ENCODE data around the gene HCN2. TPM values are rescaled to one million over a fixed set of nuclear protein-coding genes. Genes with fewer than 3 reads are reported as not detected.
"Not testable (repeated sequence)": the region's sequence is repeated elsewhere in the genome, so short reads cannot be mapped to it uniquely, and the experiment has no call there.

Gene HCN2
- total and polyA plus RNA-seq, 4 donors = 8.6 to 85.8 (median 59.1) TPM

DNA sequence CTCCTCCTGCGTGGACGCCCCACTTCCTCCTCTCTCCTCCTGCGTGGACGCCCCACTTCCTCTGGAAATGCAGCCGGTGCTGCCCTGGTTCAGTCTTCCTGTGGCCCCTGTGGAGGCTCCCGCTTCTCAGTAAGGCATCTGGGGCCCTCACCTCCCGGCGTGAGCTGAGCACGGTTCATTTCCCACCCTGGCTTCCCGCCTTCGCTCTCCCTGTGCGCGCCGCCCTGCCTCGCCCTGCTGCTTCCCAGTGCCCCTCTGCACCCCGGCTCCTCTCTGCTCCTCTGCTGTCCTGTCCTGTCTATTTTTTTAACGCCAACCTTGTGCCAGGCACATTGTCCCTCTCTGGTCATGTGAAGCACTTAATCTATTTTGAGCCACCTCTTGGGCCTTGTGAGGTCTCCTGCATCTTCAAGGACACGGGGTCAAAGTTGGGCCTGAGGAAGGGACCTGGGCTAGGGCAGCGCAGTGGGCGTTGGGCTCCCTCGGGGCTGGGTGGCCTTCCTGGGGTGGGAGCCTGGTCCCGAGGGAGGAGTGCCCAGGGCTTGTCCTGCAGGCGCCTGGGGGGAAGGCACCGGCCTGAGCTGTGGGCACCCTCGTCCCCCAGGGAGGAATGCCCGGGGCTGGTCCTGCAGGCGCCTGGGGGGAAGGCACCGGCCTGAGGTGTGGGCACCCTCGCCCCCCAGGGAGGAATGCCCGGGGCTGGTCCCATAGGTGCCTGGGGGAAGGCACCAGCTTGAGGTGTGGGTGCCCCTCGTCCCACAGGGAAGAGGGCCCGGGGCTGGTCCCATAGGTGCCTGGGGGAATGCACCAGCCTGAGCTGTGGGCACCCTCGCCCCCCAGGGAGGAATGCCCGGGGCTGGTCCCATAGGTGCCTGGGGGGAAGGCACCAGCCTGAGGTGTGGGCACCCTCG is 13.0 kb downstream of the HCN2 start:
- Histone ChIP-seq H3K4me3 (ENCODE audit: low read depth, low read length) (no peak overlapping the region), H3K4me1 (ENCODE audit: control insufficient read depth, insufficient read depth, low read length) (no peaks in the 10 kb centered on the region), H3K27ac (ENCODE audit: low read depth, low read length) (no peak overlapping the region), H3K9me3 (ENCODE audit: control insufficient read depth, insufficient read depth, low read length) (no peaks in the 10 kb centered on the region), H3K36me3 (ENCODE audit: control insufficient read depth, insufficient read depth, low read length) (peaks cover 11% of the 10 kb centered on the region), H3K27me3 (ENCODE audit: control insufficient read depth, insufficient read depth, low read length) (no peaks in the 10 kb centered on the region)
- 86% methylated on average over 35 of the region's 35 CpGs for WGBS (ENCODE audit: insufficient coverage)
- DNase-seq (ENCODE audit: low read depth in 4 of 6, low spot score in 6 of 6) = no peak

DNA sequence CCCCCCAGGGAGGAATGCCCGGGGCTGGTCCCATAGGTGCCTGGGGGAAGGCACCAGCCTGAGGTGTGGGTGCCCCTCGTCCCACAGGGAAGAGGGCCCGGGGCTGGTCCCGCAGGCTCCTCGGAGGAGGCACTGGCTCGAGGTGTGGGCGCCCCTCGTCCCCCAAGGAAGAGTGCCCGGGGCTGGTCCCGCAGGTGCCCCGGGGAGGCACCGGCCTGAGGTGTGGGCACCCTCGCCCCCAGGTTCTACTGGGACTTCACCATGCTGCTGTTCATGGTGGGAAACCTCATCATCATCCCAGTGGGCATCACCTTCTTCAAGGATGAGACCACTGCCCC is 13.6 kb downstream of the HCN2 start:
- not testable (repeated sequence) for H3K27ac ChIP-seq (ENCODE audit: low read depth, low read length); H3K4me3 ChIP-seq (ENCODE audit: low read depth, low read length); DNase-seq (ENCODE audit: low read depth in 4 of 6, low spot score in 6 of 6); H3K9me3 ChIP-seq (ENCODE audit: control insufficient read depth, insufficient read depth, low read length); H3K27me3 ChIP-seq (ENCODE audit: control insufficient read depth, insufficient read depth, low read length); H3K4me1 ChIP-seq (ENCODE audit: control insufficient read depth, insufficient read depth, low read length)
- peaks cover 17% of the 10 kb centered on the region for H3K36me3 ChIP-seq (ENCODE audit: control insufficient read depth, insufficient read depth, low read length)
- 93% methylated on average over 13 of the region's 13 CpGs for WGBS (ENCODE audit: insufficient coverage)

DNA sequence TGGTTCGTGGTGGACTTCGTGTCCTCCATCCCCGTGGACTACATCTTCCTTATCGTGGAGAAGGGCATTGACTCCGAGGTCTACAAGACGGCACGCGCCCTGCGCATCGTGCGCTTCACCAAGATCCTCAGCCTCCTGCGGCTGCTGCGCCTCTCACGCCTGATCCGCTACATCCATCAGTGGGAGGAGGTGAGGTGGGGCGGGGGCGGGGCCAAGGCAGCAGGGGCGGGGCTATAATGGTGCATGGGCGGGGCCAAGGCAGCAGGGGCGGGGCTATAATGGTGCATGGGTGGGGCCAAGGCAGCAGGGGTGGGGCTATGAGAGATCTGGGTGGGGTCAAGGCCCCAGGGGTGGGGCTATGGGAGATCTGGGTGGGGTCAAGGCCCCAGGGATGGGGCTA is 14.1 kb downstream of the HCN2 start:
- 99% methylated on average over 9 of the region's 20 CpGs for WGBS (ENCODE audit: insufficient coverage)
- H3K27me3 ChIP-seq (ENCODE audit: control insufficient read depth, insufficient read depth, low read length); H3K9me3 ChIP-seq (ENCODE audit: control insufficient read depth, insufficient read depth, low read length); H3K4me3 ChIP-seq (ENCODE audit: low read depth, low read length); H3K27ac ChIP-seq (ENCODE audit: low read depth, low read length); DNase-seq (ENCODE audit: low read depth in 4 of 6, low spot score in 6 of 6); H3K4me1 ChIP-seq (ENCODE audit: control insufficient read depth, insufficient read depth, low read length): not testable (repeated sequence)
- peaks cover 22% of the 10 kb centered on the region for H3K36me3 ChIP-seq (ENCODE audit: control insufficient read depth, insufficient read depth, low read length)

DNA sequence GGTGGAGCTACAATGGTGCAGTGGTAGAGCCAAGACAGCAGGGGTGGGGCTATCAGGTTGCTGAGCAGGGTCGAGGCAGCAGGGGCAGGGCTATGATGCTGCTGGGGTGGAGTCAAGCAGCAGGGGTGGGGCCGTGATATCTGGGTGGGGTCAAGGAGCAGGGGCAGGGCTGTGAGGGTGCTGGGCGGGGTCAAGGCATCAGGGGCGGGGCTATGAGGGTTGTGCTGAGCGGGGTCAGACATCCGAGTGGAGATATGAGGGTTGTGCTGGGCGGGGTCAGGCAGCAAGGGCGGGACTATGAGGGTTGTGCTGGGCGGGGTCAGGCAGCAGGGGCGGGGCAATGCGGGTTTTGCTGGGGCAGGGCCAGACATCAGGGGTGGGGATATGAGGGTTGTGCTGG is 14.7 kb downstream of the HCN2 start:
- no peaks in the 10 kb centered on the region for H3K9me3 ChIP-seq (ENCODE audit: control insufficient read depth, insufficient read depth, low read length)
- DNase-seq (ENCODE audit: low read depth in 4 of 6, low spot score in 6 of 6) = no peak
- H3K27ac ChIP-seq (ENCODE audit: low read depth, low read length) = no peak overlapping the region
- no peaks in the 10 kb centered on the region for H3K27me3 ChIP-seq (ENCODE audit: control insufficient read depth, insufficient read depth, low read length)
- H3K36me3 ChIP-seq (ENCODE audit: control insufficient read depth, insufficient read depth, low read length) = peaks cover 27% of the 10 kb centered on the region
- H3K4me3 ChIP-seq (ENCODE audit: low read depth, low read length) = no peak overlapping the region
- 88% methylated on average over 10 of the region's 11 CpGs for WGBS (ENCODE audit: insufficient coverage)
- H3K4me1 ChIP-seq (ENCODE audit: control insufficient read depth, insufficient read depth, low read length) = peaks cover 9% of the 10 kb centered on the region

DNA sequence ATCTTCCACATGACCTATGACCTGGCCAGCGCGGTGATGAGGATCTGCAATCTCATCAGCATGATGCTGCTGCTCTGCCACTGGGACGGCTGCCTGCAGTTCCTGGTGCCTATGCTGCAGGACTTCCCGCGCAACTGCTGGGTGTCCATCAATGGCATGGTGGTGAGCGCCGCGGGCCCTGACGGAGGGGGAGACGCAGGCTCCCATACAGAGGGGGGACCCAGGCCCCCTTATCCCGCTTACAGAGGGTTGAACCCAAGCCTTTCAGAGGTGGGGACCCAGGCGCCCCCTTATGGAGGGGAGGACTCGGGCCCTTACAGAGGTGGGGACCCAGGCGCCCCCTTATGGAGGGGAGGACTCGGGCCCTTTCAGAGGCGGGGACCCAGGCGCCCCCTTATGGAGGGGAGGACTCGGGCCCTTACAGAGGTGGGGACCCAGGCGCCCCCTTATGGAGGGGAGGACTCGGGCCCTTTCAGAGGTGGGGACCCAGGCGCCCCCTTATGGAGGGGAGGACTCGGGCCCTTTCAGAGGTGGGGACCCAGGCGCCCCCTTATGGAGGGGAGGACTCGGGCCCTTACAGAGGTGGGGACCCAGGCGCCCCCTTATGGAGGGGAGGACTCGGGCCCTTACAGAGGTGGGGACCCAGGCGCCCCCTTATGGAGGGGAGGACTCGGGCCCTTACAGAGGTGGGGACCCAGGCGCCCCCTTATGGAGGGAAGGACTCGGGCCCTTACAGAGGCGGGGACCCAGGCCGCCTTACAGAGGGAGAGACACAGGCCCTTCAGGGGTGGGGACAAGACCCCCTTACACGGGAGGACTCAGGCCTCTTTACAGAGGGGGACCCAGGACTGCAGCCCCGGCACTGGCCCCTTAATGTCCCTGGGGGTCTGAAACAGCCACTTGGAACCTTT is 15.6 kb downstream of the HCN2 start:
- not testable (repeated sequence) for DNase-seq (ENCODE audit: low read depth in 4 of 6, low spot score in 6 of 6); H3K27me3 ChIP-seq (ENCODE audit: control insufficient read depth, insufficient read depth, low read length); H3K27ac ChIP-seq (ENCODE audit: low read depth, low read length); H3K9me3 ChIP-seq (ENCODE audit: control insufficient read depth, insufficient read depth, low read length); H3K4me3 ChIP-seq (ENCODE audit: low read depth, low read length)
- Histone ChIP-seq H3K36me3 (ENCODE audit: control insufficient read depth, insufficient read depth, low read length) (peaks cover 37% of the 10 kb centered on the region), H3K4me1 (ENCODE audit: control insufficient read depth, insufficient read depth, low read length) (peaks cover 19% of the 10 kb centered on the region)
- 84% methylated on average over 10 of the region's 34 CpGs for WGBS (ENCODE audit: insufficient coverage)

DNA sequence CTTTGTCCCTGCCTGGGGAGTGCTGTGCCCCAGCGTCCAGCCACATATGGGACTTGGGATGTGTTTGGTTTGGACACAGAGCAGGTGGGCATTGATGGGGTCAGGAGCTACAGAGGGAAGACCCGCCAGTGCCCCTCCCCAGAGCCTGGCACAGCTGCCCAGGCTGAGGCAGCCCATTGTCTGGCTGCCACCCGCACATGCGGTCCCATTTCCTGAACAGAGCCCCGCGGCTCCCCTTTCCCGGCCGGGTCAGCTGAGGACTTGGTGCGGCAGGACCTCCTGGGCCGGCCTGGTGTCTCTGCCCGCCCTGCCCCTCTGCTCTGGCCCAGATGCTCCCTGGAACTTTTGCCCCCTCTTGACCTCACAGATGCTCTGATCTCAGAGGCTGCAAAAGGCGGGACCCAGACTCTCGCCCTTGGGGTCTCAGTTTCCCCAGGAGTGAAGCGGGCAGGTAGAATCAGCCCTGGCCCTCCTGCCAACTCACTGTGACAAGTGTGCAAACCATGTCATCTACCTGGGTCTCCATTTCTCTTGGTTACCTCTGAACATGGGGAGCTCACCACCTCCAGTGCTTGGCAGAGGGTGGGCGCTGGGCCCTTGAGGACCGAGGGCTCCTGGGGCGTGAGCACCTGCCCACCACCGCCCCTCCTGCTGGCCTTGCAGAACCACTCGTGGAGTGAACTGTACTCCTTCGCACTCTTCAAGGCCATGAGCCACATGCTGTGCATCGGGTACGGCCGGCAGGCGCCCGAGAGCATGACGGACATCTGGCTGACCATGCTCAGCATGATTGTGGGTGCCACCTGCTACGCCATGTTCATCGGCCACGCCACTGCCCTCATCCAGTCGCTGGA is 17.8 kb downstream of the HCN2 start:
- no peak overlapping the region for H3K4me3 ChIP-seq (ENCODE audit: low read depth, low read length)
- no peaks in the 10 kb centered on the region for H3K27me3 ChIP-seq (ENCODE audit: control insufficient read depth, insufficient read depth, low read length)
- DNase-seq (ENCODE audit: low read depth in 4 of 6, low spot score in 6 of 6) = no peak
- H3K27ac ChIP-seq (ENCODE audit: low read depth, low read length) = no peak overlapping the region
- WGBS (ENCODE audit: insufficient coverage) = 86% methylated on average over 30 of the region's 30 CpGs
- no peaks in the 10 kb centered on the region for H3K9me3 ChIP-seq (ENCODE audit: control insufficient read depth, insufficient read depth, low read length)
- H3K36me3 ChIP-seq (ENCODE audit: control insufficient read depth, insufficient read depth, low read length) = peaks cover 49% of the 10 kb centered on the region
- peaks cover 30% of the 10 kb centered on the region for H3K4me1 ChIP-seq (ENCODE audit: control insufficient read depth, insufficient read depth, low read length)

DNA sequence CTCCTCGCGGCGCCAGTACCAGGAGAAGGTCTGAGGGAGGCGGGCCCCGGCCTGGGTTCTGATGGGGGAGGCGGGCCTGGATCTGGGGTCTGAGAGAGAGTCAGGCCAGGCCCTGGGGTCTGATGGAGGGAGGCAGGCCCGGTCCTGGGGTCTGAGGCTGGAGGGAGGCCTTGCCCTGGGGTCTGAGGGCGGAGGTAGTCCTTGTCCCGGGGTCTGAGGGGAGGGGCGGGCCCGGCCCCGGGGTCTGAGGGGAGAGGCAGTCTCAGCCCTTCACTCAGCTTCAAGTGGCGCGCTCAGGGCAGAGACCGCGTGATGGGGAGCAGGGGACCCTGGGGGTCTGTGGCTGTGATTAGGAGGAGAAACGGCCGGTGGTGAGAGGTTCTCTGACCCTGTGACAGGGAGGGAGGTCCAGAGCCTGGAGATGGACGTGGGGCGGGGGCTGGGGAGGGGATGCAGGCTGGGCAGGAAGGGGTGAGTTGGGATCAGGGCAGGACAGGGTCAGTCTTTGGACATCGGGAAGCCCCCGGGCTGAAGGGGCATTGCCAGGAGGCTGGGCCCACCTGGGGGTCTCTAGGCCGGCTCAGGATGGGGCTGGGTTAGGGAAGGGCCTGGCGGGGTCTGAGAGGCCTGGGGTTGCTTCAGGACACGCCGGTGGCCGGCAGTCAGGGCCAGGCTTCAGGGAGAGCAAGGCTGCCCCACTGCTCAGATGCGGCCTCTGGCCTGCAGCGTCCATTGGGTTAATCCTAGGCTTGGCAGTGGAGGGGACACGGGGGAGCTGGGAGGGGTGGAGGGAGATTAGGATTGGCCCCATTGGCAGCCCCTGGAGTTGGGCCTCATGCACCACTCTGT is 18.7 kb downstream of the HCN2 start:
- H3K36me3 ChIP-seq (ENCODE audit: control insufficient read depth, insufficient read depth, low read length) = peaks cover 57% of the 10 kb centered on the region
- no peak overlapping the region for H3K27ac ChIP-seq (ENCODE audit: low read depth, low read length)
- no peak for DNase-seq (ENCODE audit: low read depth in 4 of 6, low spot score in 6 of 6)
- H3K4me1 ChIP-seq (ENCODE audit: control insufficient read depth, insufficient read depth, low read length) = peaks cover 30% of the 10 kb centered on the region
- no peaks in the 10 kb centered on the region for H3K27me3 ChIP-seq (ENCODE audit: control insufficient read depth, insufficient read depth, low read length)
- H3K9me3 ChIP-seq (ENCODE audit: control insufficient read depth, insufficient read depth, low read length) = no peaks in the 10 kb centered on the region
- H3K4me3 ChIP-seq (ENCODE audit: low read depth, low read length) = no peak overlapping the region
- WGBS (ENCODE audit: insufficient coverage) = 81% methylated on average over 30 of the region's 30 CpGs

DNA sequence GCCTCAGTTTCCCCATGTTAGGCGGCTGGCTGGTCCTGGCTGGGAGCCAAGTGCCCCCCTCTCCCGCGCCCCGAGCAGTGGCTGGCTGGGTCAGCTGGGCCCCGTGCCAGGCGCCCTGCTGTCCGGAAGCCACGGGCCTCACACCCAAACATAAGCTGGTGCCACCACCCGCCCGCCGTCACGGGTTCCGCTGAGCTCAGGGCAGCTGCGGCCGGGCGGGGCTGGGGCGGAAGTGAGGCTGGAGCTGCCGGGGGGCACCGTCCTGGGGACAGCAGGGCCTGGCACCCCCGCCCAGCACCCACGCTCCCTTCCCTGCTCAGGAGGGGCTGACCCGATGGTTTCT is 19.3 kb downstream of the HCN2 start:
- DNase-seq (ENCODE audit: low read depth in 4 of 6, low spot score in 6 of 6) = no peak
- Histone ChIP-seq H3K27ac (ENCODE audit: low read depth, low read length) (no peak overlapping the region), H3K36me3 (ENCODE audit: control insufficient read depth, insufficient read depth, low read length) (peaks cover 59% of the 10 kb centered on the region), H3K27me3 (ENCODE audit: control insufficient read depth, insufficient read depth, low read length) (no peaks in the 10 kb centered on the region), H3K4me3 (ENCODE audit: low read depth, low read length) (no peak overlapping the region), H3K4me1 (ENCODE audit: control insufficient read depth, insufficient read depth, low read length) (peaks cover 30% of the 10 kb centered on the region), H3K9me3 (ENCODE audit: control insufficient read depth, insufficient read depth, low read length) (no peaks in the 10 kb centered on the region)
- 59% methylated on average over 22 of the region's 22 CpGs for WGBS (ENCODE audit: insufficient coverage)
